HCT116 (cell line): Measurements from ENCODE around the gene MAP3K5. TPM values are rescaled to one million over a fixed set of nuclear protein-coding genes. Genes with fewer than 3 reads are reported as not detected.

ENCODE experiments used
- ATAC-seq: fragments of 200-7000 bp; cut with Tn5 transposase; 2 replicates; pipeline ENCODE4 v1.9.1; 2020; ENCODE audit warnings: mild to moderate bottlenecking, moderate library complexity
- BruUV-seq: library from RNA; stranded (reverse); fragments of 400-500 nt; replicated peaks from 2 replicates; lab custom pipeline; 2021; lab: Mats Ljungman, UMichigan
- CTCF ChIA-PET: fragments of 300-600 bp; sonication (Branson Sonifier 250); formaldehyde crosslinking; loops from one replicate; lab custom pipeline; 2021; ENCODE audit warnings: antibody characterized with exemption; lab: Charles Lee
- POLR2A ChIA-PET: fragments of 300-600, 350-600 bp; sonication (Branson Sonifier 250); formaldehyde crosslinking; loops from one replicate; lab custom pipeline; 2021; ENCODE audit warnings: antibody characterized with exemption; lab: Charles Lee
- RAD21 ChIA-PET, 2 experiments: fragments of 300-600 bp; sonication (Branson Sonifier 250); formaldehyde crosslinking; loops; one replicate each; lab custom pipeline; 2023; ENCODE audit warnings: low total read pairs in 2 of 2; ENCODE audit not compliant: uncharacterized antibody in 2 of 2, unreplicated experiment in 2 of 2, low non-redundant PET in 1 of 2; lab: Charles Lee
- DNase-seq: peaks from one replicate; pipeline ENCODE4 v3.0.0-alpha.2; 2010; ENCODE audit warnings: low read depth, low spot score
- H2AFZ ChIP-seq: fragments of 200-600 bp; shearing (Covaris generic), sonication (generic); 2 replicates; pipeline ENCODE4 v1.6.1; 2017; ENCODE audit warnings: low read depth, mixed run types, mixed read lengths, antibody characterized with exemption, low read length; ENCODE audit not compliant: poor library complexity, severe bottlenecking
- H3K27ac ChIP-seq: 2 replicates; pipeline ENCODE4 v1.5.1; 2012; ENCODE audit warnings: low read depth, low read length
- H3K27me3 ChIP-seq: fragments of 200-600 bp; sonication (generic); 2 replicates; pipeline ENCODE4 v1.6.1; 2016; ENCODE audit warnings: mixed run types, low read length, mixed read lengths; ENCODE audit not compliant: insufficient read depth
- H3K36me3 ChIP-seq, 2 experiments: fragments of 200-500 bp in 1 of 2; fragments of 200-600 bp in 1 of 2; sonication (Bioruptor generic) in 1 of 2; sonication (generic) in 1 of 2; 2 replicates each; pipeline versions ENCODE4 v1.5.1 to v1.6.1; 2014 to 2016; ENCODE audit warnings: low read length in 2 of 2, inconsistent platforms in 1 of 2, mixed read lengths in 1 of 2, mixed run types in 1 of 2; ENCODE audit not compliant: insufficient read depth in 2 of 2, control insufficient read depth in 1 of 2
- H3K4me1 ChIP-seq, 2 experiments: fragments of 200-600 bp in 1 of 2; sonication (generic) in 1 of 2; 2 replicates each; pipeline versions ENCODE4 v1.5.1 to v1.6.1; 2012 to 2017; ENCODE audit warnings: low read length in 2 of 2, inconsistent platforms in 1 of 2, mild to moderate bottlenecking in 1 of 2, mixed read lengths in 1 of 2, mixed run types in 1 of 2, moderate library complexity in 1 of 2; ENCODE audit not compliant: insufficient read depth in 2 of 2, control insufficient read depth in 1 of 2
- H3K4me2 ChIP-seq: fragments of 200-600 bp; sonication (generic); 2 replicates; pipeline ENCODE4 v1.6.1; 2017; ENCODE audit warnings: mixed run types, low read length, mixed read lengths
- H3K4me3 ChIP-seq, 2 experiments: fragments of 200-600 bp in 1 of 2; sonication (generic) in 1 of 2; replicated peaks in 1 of 2; 2 replicates each; pipeline ENCODE4 v1.5.1; 2011 to 2016; ENCODE audit warnings: low read length in 2 of 2, control low read depth in 1 of 2, low read depth in 1 of 2, mild to moderate bottlenecking in 1 of 2, mixed read lengths in 1 of 2, mixed run types in 1 of 2
- H3K79me2 ChIP-seq: fragments of 200-600 bp; sonication (generic); 2 replicates; pipeline ENCODE4 v1.6.1; 2017; ENCODE audit warnings: mild to moderate bottlenecking, mixed run types, low read length, moderate library complexity, mixed read lengths; ENCODE audit not compliant: insufficient read depth
- H3K9ac ChIP-seq: fragments of 200-600 bp; sonication (generic); 2 replicates; pipeline ENCODE4 v1.6.1; 2016; ENCODE audit warnings: low read length, mixed read lengths
- H3K9me2 ChIP-seq: fragments of 200-600 bp; sonication (generic), shearing (Covaris generic); 2 replicates; pipeline ENCODE4 v1.6.1; 2017; ENCODE audit warnings: mixed run types, mild to moderate bottlenecking, moderate library complexity; ENCODE audit not compliant: insufficient read depth
- H3K9me3 ChIP-seq, 2 experiments: fragments of 200-500 bp in 1 of 2; fragments of 200-600 bp in 1 of 2; sonication (Bioruptor generic) in 1 of 2; sonication (generic) in 1 of 2; 2 replicates each; pipeline ENCODE4 v1.6.1; 2014 to 2017; ENCODE audit warnings: low read length in 2 of 2, mixed read lengths in 2 of 2, inconsistent platforms in 1 of 2, low read depth in 1 of 2, mild to moderate bottlenecking in 1 of 2, mixed run types in 1 of 2, moderate library complexity in 1 of 2; ENCODE audit not compliant: control insufficient read depth in 1 of 2, insufficient read depth in 1 of 2
- H4K20me1 ChIP-seq: fragments of 200-600 bp; sonication (generic), shearing (Covaris generic); 2 replicates; pipeline ENCODE4 v1.6.1; 2017; ENCODE audit warnings: mixed run types, mild to moderate bottlenecking, moderate library complexity; ENCODE audit not compliant: insufficient read depth
- CBX3 ChIP-seq: IDR thresholded peaks from 2 replicates; pipeline ENCODE4 v1.6.1; 2012; ENCODE audit warnings: low read depth
- CEBPB ChIP-seq: IDR thresholded peaks from 2 replicates; pipeline ENCODE4 v1.6.1; 2012; ENCODE audit warnings: low read depth
- FOSL1 ChIP-seq: IDR thresholded peaks from 2 replicates; pipeline ENCODE4 v1.6.1; 2012; ENCODE audit warnings: low read depth
- RAD21 ChIP-seq: IDR thresholded peaks from 2 replicates; pipeline ENCODE4 v1.6.1; 2012; ENCODE audit warnings: low read depth, mild to moderate bottlenecking
- SP1 ChIP-seq: IDR thresholded peaks from 2 replicates; pipeline ENCODE4 v1.6.1; 2012; ENCODE audit warnings: low read depth
- SRF ChIP-seq: IDR thresholded peaks from 2 replicates; pipeline ENCODE4 v1.6.1; 2012; ENCODE audit warnings: low read depth
- TCF7L2 ChIP-seq: IDR thresholded peaks from 2 replicates; pipeline ENCODE4 v1.7.0; 2011; ENCODE audit warnings: borderline replicate concordance, inconsistent platforms; ENCODE audit not compliant: insufficient read depth, insufficient read length; ENCODE audit errors: extremely low read depth
- YY1 ChIP-seq: IDR thresholded peaks from 2 replicates; pipeline ENCODE4 v1.6.1; 2011; ENCODE audit warnings: low read length, low read depth, moderate library complexity, mild to moderate bottlenecking; ENCODE audit not compliant: insufficient replicate concordance; ENCODE audit errors: extremely low read depth
- ZFX ChIP-seq: fragments of 450-650 bp; IDR thresholded peaks from 2 replicates; pipeline ENCODE4 v1.6.1; 2017
- ZNF274 ChIP-seq: fragments of 200-500 bp; sonication (Bioruptor generic); IDR thresholded peaks from 2 replicates; pipeline ENCODE4 v1.6.1; 2014; ENCODE audit warnings: mild to moderate bottlenecking, low read depth, low read length, inconsistent platforms
- intact Hi-C: fragments of 100-400 bp; cut with micrococcal nuclease; formaldehyde crosslinking; loops from 2 replicates; pipeline ENCODE4 v1.10.0; 2022
- total RNA-seq: library from RNA; stranded (reverse); gene quantifications from one replicate; pipeline ENCODE4 v1.2.1, GENCODE V29; 2021; ENCODE audit not compliant: unreplicated experiment
- TF ChIP-seq, protein P1 (sequence below): IDR thresholded peaks from 2 replicates; pipeline ENCODE4 v1.6.1; 2011; ENCODE audit warnings: mild to moderate bottlenecking, low read length, moderate library complexity; ENCODE audit not compliant: insufficient replicate concordance; ENCODE audit errors: extremely low read depth
- TF ChIP-seq, protein P2 (sequence below): IDR thresholded peaks from 2 replicates; pipeline ENCODE4 v1.6.1; 2012
- TF ChIP-seq, protein P3 (sequence below), 3 experiments: fragments of 200-600 bp in 1 of 3; sonication (generic) in 1 of 3; IDR thresholded peaks in 2 of 3; conservative IDR thresholded peaks in 1 of 3; 2 replicates each; pipeline ENCODE4 v1.5.1; 2012 to 2017; ENCODE audit warnings: low read depth in 2 of 3, low read length in 2 of 3, antibody characterized with exemption in 1 of 3, borderline replicate concordance in 1 of 3, control low read depth in 1 of 3, mild to moderate bottlenecking in 1 of 3, mixed read lengths in 1 of 3, mixed run types in 1 of 3, moderate library complexity in 1 of 3; ENCODE audit not compliant: insufficient read depth in 1 of 3

MAP3K5 gene
- total RNA-seq, 1 experiment from 2014 or later = 11.8 TPM

DNA sequence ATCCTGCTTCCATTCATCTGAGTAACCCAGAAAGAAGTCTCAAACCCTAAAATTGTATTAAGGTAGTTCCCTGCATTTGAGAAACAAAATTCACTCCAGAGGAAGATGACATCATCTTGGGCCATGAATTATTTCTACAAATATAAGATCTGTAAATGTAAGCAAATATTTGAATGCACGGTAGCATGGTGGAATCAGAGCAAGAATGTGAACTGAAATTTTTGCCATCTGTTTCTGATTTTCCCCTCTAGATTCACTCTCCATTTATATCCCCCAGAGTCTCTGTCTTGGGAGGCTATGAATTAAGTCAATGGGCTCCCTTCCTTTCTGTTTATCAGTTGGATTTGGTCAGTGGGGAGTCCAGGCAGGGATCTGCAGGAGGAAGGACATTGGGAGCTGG, 5.8 kb upstream of the MAP3K5 start:
- BruUV-seq = no TSS peak
- no peak overlapping the region for H2AFZ ChIP-seq
- intact Hi-C loops = no loop called here
- CTCF ChIA-PET = no interaction called here
- H3K4me3 ChIP-seq = no peak overlapping the region
- DNase-seq (no peak), ATAC-seq (no peak)
- H3K79me2 ChIP-seq = no peaks in the 10 kb centered on the region
- RAD21 ChIA-PET = no interaction called here
- no peaks in the 10 kb centered on the region for H4K20me1 ChIP-seq
- no peaks in the 10 kb centered on the region for H3K36me3 ChIP-seq
- TF ChIP-seq SP1 (no peak), YY1 (no peak), CBX3 (no peak), ZNF274 (no peak), ZFX (no peak), FOSL1 (no peak)
- TF ChIP-seq, protein P1, sequence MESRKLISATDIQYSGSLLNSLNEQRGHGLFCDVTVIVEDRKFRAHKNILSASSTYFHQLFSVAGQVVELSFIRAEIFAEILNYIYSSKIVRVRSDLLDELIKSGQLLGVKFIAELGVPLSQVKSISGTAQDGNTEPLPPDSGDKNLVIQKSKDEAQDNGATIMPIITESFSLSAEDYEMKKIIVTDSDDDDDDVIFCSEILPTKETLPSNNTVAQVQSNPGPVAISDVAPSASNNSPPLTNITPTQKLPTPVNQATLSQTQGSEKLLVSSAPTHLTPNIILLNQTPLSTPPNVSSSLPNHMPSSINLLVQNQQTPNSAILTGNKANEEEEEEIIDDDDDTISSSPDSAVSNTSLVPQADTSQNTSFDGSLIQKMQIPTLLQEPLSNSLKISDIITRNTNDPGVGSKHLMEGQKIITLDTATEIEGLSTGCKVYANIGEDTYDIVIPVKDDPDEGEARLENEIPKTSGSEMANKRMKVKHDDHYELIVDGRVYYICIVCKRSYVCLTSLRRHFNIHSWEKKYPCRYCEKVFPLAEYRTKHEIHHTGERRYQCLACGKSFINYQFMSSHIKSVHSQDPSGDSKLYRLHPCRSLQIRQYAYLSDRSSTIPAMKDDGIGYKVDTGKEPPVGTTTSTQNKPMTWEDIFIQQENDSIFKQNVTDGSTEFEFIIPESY = no peak
- no peaks in the 10 kb centered on the region for H3K27me3 ChIP-seq
- no peak overlapping the region for H3K27ac ChIP-seq
- peaks cover 4 to 8% of the 10 kb centered on the region in 2 experiments; a peak in 3 of 4 replicates for H3K4me1 ChIP-seq
- no peaks in the 10 kb centered on the region for H3K9me3 ChIP-seq
- no peak overlapping the region for H3K4me2 ChIP-seq
- POLR2A ChIA-PET = no interaction called here
- H3K9ac ChIP-seq = no peak overlapping the region
- no peaks in the 10 kb centered on the region; the same call in 1 of the 2 replicates for H3K9me2 ChIP-seq

DNA sequence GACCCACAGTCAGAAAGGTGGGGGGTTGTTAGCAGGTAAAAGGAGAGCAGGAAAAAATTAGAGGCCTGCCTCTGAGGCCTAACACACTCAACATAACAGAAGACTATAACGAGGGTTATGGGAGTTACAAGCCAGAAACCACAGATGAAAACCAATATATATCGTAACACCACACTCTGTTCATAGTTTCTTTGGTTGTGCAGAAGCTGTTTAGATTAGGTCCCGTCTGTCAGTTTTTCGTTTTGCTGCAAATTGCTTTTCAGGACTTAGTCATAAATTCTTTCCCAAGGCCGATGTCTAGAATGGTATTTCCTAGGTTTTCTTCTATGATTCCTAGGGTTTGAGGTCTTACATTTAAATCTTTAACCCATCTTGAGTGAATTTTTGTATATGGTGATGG, 3.7 kb upstream of the MAP3K5 start:
- Histone ChIP-seq H3K79me2 (no peaks in the 10 kb centered on the region; the same call in 1 of the 2 replicates), H3K9ac (no peak overlapping the region), H3K36me3 (no peaks in the 10 kb centered on the region), H3K4me2 (no peak overlapping the region), H3K9me2 (no peaks in the 10 kb centered on the region; the same call in 1 of the 2 replicates), H3K4me3 (no peak overlapping the region), H3K27me3 (no peaks in the 10 kb centered on the region), H4K20me1 (no peaks in the 10 kb centered on the region), H3K4me1 (peaks cover 4 to 12% of the 10 kb centered on the region in 2 experiments; a peak in 3 of 4 replicates), H3K9me3 (no peaks in the 10 kb centered on the region), H3K27ac (no peak overlapping the region), H2AFZ (no peak overlapping the region)
- intact Hi-C loops = no loop called here
- ChIA-PET RAD21 (no interaction called here), CTCF (no interaction called here), POLR2A (no interaction called here)
- no peak for TF ChIP-seq TCF7L2
- TF ChIP-seq SRF = no peak
- TF ChIP-seq ZNF274 = no peak
- TF ChIP-seq, protein P2, sequence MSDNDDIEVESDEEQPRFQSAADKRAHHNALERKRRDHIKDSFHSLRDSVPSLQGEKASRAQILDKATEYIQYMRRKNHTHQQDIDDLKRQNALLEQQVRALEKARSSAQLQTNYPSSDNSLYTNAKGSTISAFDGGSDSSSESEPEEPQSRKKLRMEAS = no peak
- TF ChIP-seq, protein P3, sequence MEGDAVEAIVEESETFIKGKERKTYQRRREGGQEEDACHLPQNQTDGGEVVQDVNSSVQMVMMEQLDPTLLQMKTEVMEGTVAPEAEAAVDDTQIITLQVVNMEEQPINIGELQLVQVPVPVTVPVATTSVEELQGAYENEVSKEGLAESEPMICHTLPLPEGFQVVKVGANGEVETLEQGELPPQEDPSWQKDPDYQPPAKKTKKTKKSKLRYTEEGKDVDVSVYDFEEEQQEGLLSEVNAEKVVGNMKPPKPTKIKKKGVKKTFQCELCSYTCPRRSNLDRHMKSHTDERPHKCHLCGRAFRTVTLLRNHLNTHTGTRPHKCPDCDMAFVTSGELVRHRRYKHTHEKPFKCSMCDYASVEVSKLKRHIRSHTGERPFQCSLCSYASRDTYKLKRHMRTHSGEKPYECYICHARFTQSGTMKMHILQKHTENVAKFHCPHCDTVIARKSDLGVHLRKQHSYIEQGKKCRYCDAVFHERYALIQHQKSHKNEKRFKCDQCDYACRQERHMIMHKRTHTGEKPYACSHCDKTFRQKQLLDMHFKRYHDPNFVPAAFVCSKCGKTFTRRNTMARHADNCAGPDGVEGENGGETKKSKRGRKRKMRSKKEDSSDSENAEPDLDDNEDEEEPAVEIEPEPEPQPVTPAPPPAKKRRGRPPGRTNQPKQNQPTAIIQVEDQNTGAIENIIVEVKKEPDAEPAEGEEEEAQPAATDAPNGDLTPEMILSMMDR (IDR thresholded peaks at IDR 0.05 in 2 of 3, conservative IDR thresholded peaks at IDR 0.05 in 1 of 3; ENCODE audit: borderline replicate concordance in 1 of 3, insufficient read depth in 1 of 3, low read depth in 2 of 3, low read length in 2 of 3) = no peak
- no peak for TF ChIP-seq CEBPB
- no peak for TF ChIP-seq RAD21
- no peak for TF ChIP-seq YY1
- no peak for TF ChIP-seq FOSL1
- DNase-seq (no peak), ATAC-seq (no peak)
- BruUV-seq = no TSS peak
